NCI-H2196 treated with DMSO at 0.1 percent for 48 hours (cell line): Measurements from ENCODE around the gene MYO3B.
"Not testable (repeated sequence)": the region's sequence is repeated elsewhere in the genome, so short reads cannot be mapped to it uniquely, and the experiment has no call there.

Experiments used
- DNase-seq: peaks from one replicate; lab custom pipeline; 2025; ENCODE audit not compliant: unreplicated experiment; lab: John Stamatoyannopoulos, UW

MYO3B gene

GRCh38 chr2:170206805-170207407, 29.0 kb downstream of the MYO3B start:
- DNase-seq: no peak

GRCh38 chr2:170207901-170208300, 30.0 kb downstream of the MYO3B start:
- DNase-seq: no peak

- DNase-seq: no peak
Observed at GRCh38 chr2:170208967-170209366, 31.0 kb downstream of the MYO3B start.

GRCh38 chr2:170212625-170213280, 34.8 kb downstream of the MYO3B start:
- no peak for DNase-seq

GRCh38 chr2:170213281-170213625, 35.3 kb downstream of the MYO3B start:
- DNase-seq: not testable (repeated sequence)

- no peak for DNase-seq
Observed at GRCh38 chr2:170213651-170214050, 35.7 kb downstream of the MYO3B start.

GRCh38 chr2:170214309-170214948, 36.5 kb downstream of the MYO3B start:
- DNase-seq: no peak

GRCh38 chr2:170215021-170215420, 37.1 kb downstream of the MYO3B start:
- DNase-seq: no peak

GRCh38 chr2:170216428-170216827, 38.5 kb downstream of the MYO3B start:
- DNase-seq: no peak

GRCh38 chr2:170216981-170217380, 39.0 kb downstream of the MYO3B start:
- no peak for DNase-seq

GRCh38 chr2:170217778-170218251, 39.9 kb downstream of the MYO3B start:
- DNase-seq: no peak

GRCh38 chr2:170218456-170218855, 40.5 kb downstream of the MYO3B start:
- no peak for DNase-seq

- DNase-seq: no peak
Observed at GRCh38 chr2:170218931-170219330, 41.0 kb downstream of the MYO3B start.

GRCh38 chr2:170221317-170222288, 43.7 kb downstream of the MYO3B start:
- DNase-seq: no peak

- no peak for DNase-seq
Observed at GRCh38 chr2:170222298-170222697, 44.4 kb downstream of the MYO3B start.

GRCh38 chr2:170222842-170223241, 44.9 kb downstream of the MYO3B start:
- DNase-seq: no peak

- no peak for DNase-seq
Observed at GRCh38 chr2:170224692-170225294, 46.8 kb downstream of the MYO3B start.

GRCh38 chr2:170226216-170226615, 48.3 kb downstream of the MYO3B start:
- DNase-seq: no peak

GRCh38 chr2:170227507-170227947, 49.6 kb downstream of the MYO3B start:
- DNase-seq: no peak

GRCh38 chr2:170227951-170228350, 50.0 kb downstream of the MYO3B start:
- DNase-seq: no peak

- DNase-seq: no peak
Observed at GRCh38 chr2:170228429-170228828, 50.5 kb downstream of the MYO3B start.
